GM06990 (cell line): Measurements from ENCODE around the gene ATP2B2.

Experiments
- DNase-seq: peaks from one replicate; pipeline ENCODE4 v3.0.0-alpha.2; 2011; ENCODE audit not compliant: insufficient read length; ENCODE audit errors: extremely low read depth
- H3K27me3 ChIP-seq: replicated peaks from 2 replicates; pipeline ENCODE4 v1.6.0; 2011; ENCODE audit warnings: low read length; ENCODE audit not compliant: control insufficient read depth, insufficient read depth
- H3K36me3 ChIP-seq: 2 replicates; pipeline ENCODE4 v1.5.1; 2011; ENCODE audit warnings: low read length; ENCODE audit not compliant: control insufficient read depth, insufficient read depth
- H3K4me3 ChIP-seq: replicated peaks from 2 replicates; pipeline ENCODE4 v1.5.1; 2011; ENCODE audit warnings: low read depth, mild to moderate bottlenecking, control low read depth, low read length
- TF ChIP-seq, protein P1 (sequence below): IDR thresholded peaks from 2 replicates; pipeline ENCODE4 v1.5.1; 2011; ENCODE audit warnings: low read length, control low read depth, mild to moderate bottlenecking, inconsistent platforms; ENCODE audit not compliant: insufficient read depth, poor library complexity, severe bottlenecking

Gene ATP2B2

DNA sequence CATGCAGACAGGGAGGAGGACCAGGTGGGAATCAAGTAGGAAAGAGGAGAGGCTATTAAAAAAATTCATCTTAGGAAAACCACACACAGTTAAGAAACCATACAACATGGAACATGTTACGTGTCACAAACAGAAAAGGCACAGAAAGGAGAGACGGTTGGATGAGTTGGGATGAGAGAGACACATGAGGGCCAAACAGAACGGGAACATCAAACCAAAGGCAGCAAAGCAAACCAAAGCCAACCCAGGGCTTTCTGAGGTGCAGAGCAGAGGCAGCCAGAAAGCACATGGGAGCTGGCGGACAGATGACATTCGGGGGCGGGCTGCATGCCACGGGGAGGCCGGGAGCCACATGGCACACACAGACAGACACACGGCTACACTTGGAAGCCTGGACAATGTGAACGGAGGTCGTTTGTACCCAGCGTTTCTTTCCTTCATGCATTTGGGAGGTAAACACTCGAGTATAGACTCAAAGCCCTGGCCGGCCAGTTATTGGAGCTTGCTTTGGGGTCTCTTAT is 175.8 kb downstream of the ATP2B2 start:
- Histone ChIP-seq H3K36me3 (no peaks in the 10 kb centered on the region), H3K27me3 (no peaks in the 10 kb centered on the region; the same call in 1 of the 2 replicates), H3K4me3 (no peak overlapping the region)
- TF ChIP-seq, protein P1, sequence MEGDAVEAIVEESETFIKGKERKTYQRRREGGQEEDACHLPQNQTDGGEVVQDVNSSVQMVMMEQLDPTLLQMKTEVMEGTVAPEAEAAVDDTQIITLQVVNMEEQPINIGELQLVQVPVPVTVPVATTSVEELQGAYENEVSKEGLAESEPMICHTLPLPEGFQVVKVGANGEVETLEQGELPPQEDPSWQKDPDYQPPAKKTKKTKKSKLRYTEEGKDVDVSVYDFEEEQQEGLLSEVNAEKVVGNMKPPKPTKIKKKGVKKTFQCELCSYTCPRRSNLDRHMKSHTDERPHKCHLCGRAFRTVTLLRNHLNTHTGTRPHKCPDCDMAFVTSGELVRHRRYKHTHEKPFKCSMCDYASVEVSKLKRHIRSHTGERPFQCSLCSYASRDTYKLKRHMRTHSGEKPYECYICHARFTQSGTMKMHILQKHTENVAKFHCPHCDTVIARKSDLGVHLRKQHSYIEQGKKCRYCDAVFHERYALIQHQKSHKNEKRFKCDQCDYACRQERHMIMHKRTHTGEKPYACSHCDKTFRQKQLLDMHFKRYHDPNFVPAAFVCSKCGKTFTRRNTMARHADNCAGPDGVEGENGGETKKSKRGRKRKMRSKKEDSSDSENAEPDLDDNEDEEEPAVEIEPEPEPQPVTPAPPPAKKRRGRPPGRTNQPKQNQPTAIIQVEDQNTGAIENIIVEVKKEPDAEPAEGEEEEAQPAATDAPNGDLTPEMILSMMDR: no peak
- no peak for DNase-seq

GRCh38 chr3:10328460-10329071 is 176.8 kb downstream of the ATP2B2 start:
- TF ChIP-seq, protein P1: no peak
- Histone ChIP-seq H3K27me3 (no peaks in the 10 kb centered on the region; the same call in 1 of the 2 replicates), H3K36me3 (no peaks in the 10 kb centered on the region), H3K4me3 (no peak overlapping the region)
- DNase-seq: no peak

- no peak overlapping the region for H3K4me3 ChIP-seq
- H3K36me3 ChIP-seq: no peaks in the 10 kb centered on the region
- no peaks in the 10 kb centered on the region; the same call in 1 of the 2 replicates for H3K27me3 ChIP-seq
- TF ChIP-seq, protein P1: no peak
- DNase-seq: no peak
Observed at GRCh38 chr3:10327592-10327991, 177.8 kb downstream of the ATP2B2 start.

- no peak for DNase-seq
- Histone ChIP-seq H3K27me3 (no peaks in the 10 kb centered on the region; the same call in 1 of the 2 replicates), H3K36me3 (peaks cover 4% of the 10 kb centered on the region), H3K4me3 (no peak overlapping the region)
- TF ChIP-seq, protein P1: peak; percentile 66
Observed at GRCh38 chr3:10322352-10322710, 183.1 kb downstream of the ATP2B2 start.

DNA sequence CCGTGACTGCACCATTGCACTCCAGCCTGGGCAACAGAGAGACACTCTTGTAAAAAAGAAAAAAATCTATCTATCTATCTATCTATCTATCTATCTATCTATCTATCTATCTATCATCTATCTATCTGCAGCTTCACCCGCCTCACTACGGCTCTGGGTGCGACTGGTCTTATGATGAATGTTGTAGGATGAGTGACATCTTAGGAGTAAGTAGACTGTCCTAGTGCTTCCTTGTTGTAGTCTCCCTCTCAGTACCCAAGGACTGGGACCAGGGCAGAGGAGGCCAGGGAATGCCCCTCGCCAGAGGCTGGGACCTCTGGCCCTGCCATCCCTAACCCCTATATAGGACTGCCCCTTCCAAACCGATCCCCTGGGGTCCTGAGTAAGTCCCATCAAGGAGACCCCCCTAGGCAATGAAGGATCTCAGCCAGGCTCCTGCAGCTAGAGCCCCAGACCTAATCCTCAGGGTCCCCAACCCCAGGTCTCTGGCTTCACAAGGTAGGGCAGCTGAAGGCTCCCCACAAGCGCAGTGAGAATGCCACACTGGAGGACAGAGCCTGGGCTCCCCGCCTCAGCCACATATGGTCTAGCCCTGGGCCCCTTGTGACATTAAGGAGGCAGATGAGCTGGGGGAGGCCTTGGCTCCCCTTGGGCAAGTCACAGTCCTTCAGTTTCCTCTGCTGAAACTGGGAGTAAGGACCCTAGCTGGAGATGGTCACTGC is 183.6 kb downstream of the ATP2B2 start:
- no peak for DNase-seq
- H3K4me3 ChIP-seq: no peak overlapping the region
- H3K27me3 ChIP-seq: no peaks in the 10 kb centered on the region; the same call in 1 of the 2 replicates
- H3K36me3 ChIP-seq: peaks cover 6% of the 10 kb centered on the region
- TF ChIP-seq, protein P1: no peak
